GM23338 (cell line): ENCODE measurements around the gene CDX1. TPM values are rescaled to one million over a fixed set of nuclear protein-coding genes. Genes with fewer than 3 reads are reported as not detected.
A peak's percentile ranks its signal among the peaks of the same experiment; 100 is the strongest.

Experiments
- ATAC-seq: fragments of 200-7000 bp; cut with Tn5 transposase; 3 replicates; pipeline ENCODE4 v1.9.1; 2020
- DNase-seq: peaks from one replicate; pipeline ENCODE4 v3.0.0-alpha.2; 2015; ENCODE audit warnings: low spot score
- H2AFZ ChIP-seq: fragments of 200-600 bp; sonication (generic); 2 replicates; pipeline ENCODE4 v1.8.0; 2016; ENCODE audit warnings: antibody characterized with exemption, mild to moderate bottlenecking, moderate library complexity
- H3F3A ChIP-seq: fragments of 200-600 bp; sonication (generic); replicated peaks from 2 replicates; pipeline ENCODE4 v1.8.0; 2017; ENCODE audit warnings: antibody characterized with exemption, mixed run types, low read depth
- H3K27ac ChIP-seq: fragments of 200-600 bp; sonication (generic); 2 replicates; pipeline ENCODE4 v1.6.1; 2016; ENCODE audit warnings: low read depth
- H3K27me3 ChIP-seq: fragments of 200-600 bp; sonication (generic); 2 replicates; pipeline ENCODE4 v1.8.0; 2016; ENCODE audit warnings: mild to moderate bottlenecking, mixed run types, moderate library complexity; ENCODE audit not compliant: insufficient read depth
- H3K36me3 ChIP-seq: fragments of 200-600 bp; sonication (generic); 2 replicates; pipeline ENCODE4 v1.8.0; 2016; ENCODE audit warnings: mild to moderate bottlenecking; ENCODE audit not compliant: insufficient read depth
- H3K4me1 ChIP-seq: fragments of 200-600 bp; sonication (generic); 2 replicates; pipeline ENCODE4 v1.8.0; 2016; ENCODE audit warnings: mild to moderate bottlenecking, moderate library complexity; ENCODE audit not compliant: insufficient read depth
- H3K4me2 ChIP-seq: fragments of 200-600 bp; sonication (generic); 2 replicates; pipeline ENCODE4 v1.7.1; 2017; ENCODE audit warnings: mixed run types
- H3K4me3 ChIP-seq: fragments of 200-600 bp; sonication (generic); 2 replicates; pipeline ENCODE4 v1.6.1; 2016; ENCODE audit warnings: mixed run types
- H3K79me2 ChIP-seq: fragments of 200-600 bp; sonication (generic); replicated peaks from 2 replicates; pipeline ENCODE4 v1.8.0; 2017; ENCODE audit warnings: mild to moderate bottlenecking; ENCODE audit not compliant: insufficient read depth
- H3K9me2 ChIP-seq: fragments of 200-600 bp; sonication (generic); 2 replicates; pipeline ENCODE4 v1.8.0; 2017; ENCODE audit not compliant: insufficient read depth
- H4K20me1 ChIP-seq: fragments of 200-600 bp; sonication (generic); replicated peaks from 2 replicates; pipeline ENCODE4 v1.8.0; 2017; ENCODE audit warnings: mild to moderate bottlenecking; ENCODE audit not compliant: insufficient read depth
- H3K27ac Mint-ChIP-seq: 2 replicates; pipeline ENCODE4 v1.8.0; 2020; ENCODE audit warnings: inconsistent platforms, mild to moderate bottlenecking, moderate library complexity, mixed read lengths
- H3K27me3 Mint-ChIP-seq: 3 replicates; pipeline ENCODE4 v1.8.0; 2022; ENCODE audit warnings: low read depth, mild to moderate bottlenecking, moderate library complexity, mixed read lengths, inconsistent platforms; ENCODE audit not compliant: insufficient read depth, poor library complexity
- H3K36me3 Mint-ChIP-seq: 3 replicates; pipeline ENCODE4 v1.8.0; 2021; ENCODE audit warnings: low read depth, mild to moderate bottlenecking, inconsistent platforms, moderate library complexity, mixed read lengths
- H3K4me1 Mint-ChIP-seq: 3 replicates; pipeline ENCODE4 v1.8.0; 2020; ENCODE audit warnings: mild to moderate bottlenecking, inconsistent platforms, mixed read lengths
- H3K4me3 Mint-ChIP-seq: 3 replicates; pipeline ENCODE4 v1.8.0; 2021; ENCODE audit warnings: moderate library complexity, mild to moderate bottlenecking, inconsistent platforms, mixed read lengths
- H3K9me3 Mint-ChIP-seq: 3 replicates; pipeline ENCODE4 v1.8.0; 2020; ENCODE audit warnings: moderate library complexity, mild to moderate bottlenecking, inconsistent platforms, mixed read lengths
- EZH2phosphoT487 ChIP-seq: fragments of 200-600 bp; sonication (generic); IDR thresholded peaks from one replicate; pipeline ENCODE4 v1.8.1; 2018; ENCODE audit warnings: antibody characterized with exemption; ENCODE audit not compliant: unreplicated experiment
- JUNB ChIP-seq: IDR thresholded peaks from one replicate; pipeline ENCODE4 v1.6.1; 2016; ENCODE audit warnings: antibody characterized with exemption; ENCODE audit not compliant: unreplicated experiment
- NANOG ChIP-seq: IDR thresholded peaks from 2 replicates; pipeline ENCODE4 v1.6.1; 2016; ENCODE audit warnings: antibody characterized with exemption, borderline replicate concordance
- STAT1 ChIP-seq: IDR thresholded peaks from one replicate; pipeline ENCODE4 v1.6.1; 2016; ENCODE audit warnings: antibody characterized with exemption; ENCODE audit not compliant: unreplicated experiment
- ZNF114 ChIP-seq: fragments of 250-450 bp; sonication (Bioruptor Pico); IDR thresholded peaks from 2 replicates; pipeline ENCODE4 v1.5.0; 2020; ENCODE audit warnings: mild to moderate bottlenecking, moderate library complexity
- ZNF331 ChIP-seq: fragments of 250-450 bp; sonication (Bioruptor Pico); IDR thresholded peaks from 2 replicates; pipeline ENCODE4 v1.5.0; 2020; ENCODE audit warnings: low read depth, mild to moderate bottlenecking, moderate library complexity
- polyA plus RNA-seq: library from polyadenylated mRNA; unstranded; fragments of >200 nt; fragmentation: Nextera tagmentation; extraction: Ambion mirVana; gene quantifications from 2 replicates; pipeline ENCODE4 v1.2.1, GENCODE V29; 2016
- total RNA-seq: library from RNA; depleted of rRNA; stranded (reverse); fragments of >200 nt; shearing (Covaris generic); gene quantifications from 2 replicates; pipeline ENCODE4 v1.2.3, GENCODE V29; 2014
- TF ChIP-seq, protein P1 (sequence below): fragments of 250-450 bp; sonication (Bioruptor Pico); IDR thresholded peaks from 2 replicates; pipeline ENCODE4 v1.5.0; 2020; ENCODE audit warnings: mild to moderate bottlenecking, moderate library complexity
- TF ChIP-seq, protein P2 (sequence below): IDR thresholded peaks from one replicate; pipeline ENCODE4 v1.6.1; 2018; ENCODE audit warnings: antibody characterized with exemption; ENCODE audit not compliant: unreplicated experiment
- TF ChIP-seq, protein P3 (sequence below), 2 experiments: fragments of 200-600 bp in 1 of 2; sonication (generic) in 1 of 2; conservative IDR thresholded peaks; 2 replicates each; pipeline versions ENCODE4 v1.5.1 to v1.6.1; 2016 to 2017; ENCODE audit warnings: antibody characterized with exemption in 2 of 2, low read depth in 2 of 2, mild to moderate bottlenecking in 2 of 2, moderate library complexity in 1 of 2

The CDX1 gene
- total and polyA plus RNA-seq, 2 experiments from 2014 or later, result not detected

- Histone ChIP-seq H3K27ac (no peak overlapping the region; the same call in 1 of the 2 replicates), H2AFZ (no peak overlapping the region), H3K9me2 (no peaks in the 10 kb centered on the region), H3F3A (no peaks in the 10 kb centered on the region), H4K20me1 (no peaks in the 10 kb centered on the region), H3K4me1 (peaks cover 25% of the 10 kb centered on the region), H3K79me2 (no peaks in the 10 kb centered on the region), H3K36me3 (no peaks in the 10 kb centered on the region), H3K27me3 (no peaks in the 10 kb centered on the region), H3K4me3 (peak overlapping the region; percentile 51; the same call in 1 of the 2 replicates), H3K4me2 (peak overlapping the region; percentile 78; the same call in 1 of the 2 replicates)
- ATAC-seq, result peak; percentile 9
- TF ChIP-seq ZNF114 (CRISPR knock-in tag) (no peak), ZNF331 (CRISPR knock-in tag) (no peak), STAT1 (no peak), JUNB (no peak), EZH2phosphoT487 (no peak), NANOG (no peak)
- TF ChIP-seq, protein P1, sequence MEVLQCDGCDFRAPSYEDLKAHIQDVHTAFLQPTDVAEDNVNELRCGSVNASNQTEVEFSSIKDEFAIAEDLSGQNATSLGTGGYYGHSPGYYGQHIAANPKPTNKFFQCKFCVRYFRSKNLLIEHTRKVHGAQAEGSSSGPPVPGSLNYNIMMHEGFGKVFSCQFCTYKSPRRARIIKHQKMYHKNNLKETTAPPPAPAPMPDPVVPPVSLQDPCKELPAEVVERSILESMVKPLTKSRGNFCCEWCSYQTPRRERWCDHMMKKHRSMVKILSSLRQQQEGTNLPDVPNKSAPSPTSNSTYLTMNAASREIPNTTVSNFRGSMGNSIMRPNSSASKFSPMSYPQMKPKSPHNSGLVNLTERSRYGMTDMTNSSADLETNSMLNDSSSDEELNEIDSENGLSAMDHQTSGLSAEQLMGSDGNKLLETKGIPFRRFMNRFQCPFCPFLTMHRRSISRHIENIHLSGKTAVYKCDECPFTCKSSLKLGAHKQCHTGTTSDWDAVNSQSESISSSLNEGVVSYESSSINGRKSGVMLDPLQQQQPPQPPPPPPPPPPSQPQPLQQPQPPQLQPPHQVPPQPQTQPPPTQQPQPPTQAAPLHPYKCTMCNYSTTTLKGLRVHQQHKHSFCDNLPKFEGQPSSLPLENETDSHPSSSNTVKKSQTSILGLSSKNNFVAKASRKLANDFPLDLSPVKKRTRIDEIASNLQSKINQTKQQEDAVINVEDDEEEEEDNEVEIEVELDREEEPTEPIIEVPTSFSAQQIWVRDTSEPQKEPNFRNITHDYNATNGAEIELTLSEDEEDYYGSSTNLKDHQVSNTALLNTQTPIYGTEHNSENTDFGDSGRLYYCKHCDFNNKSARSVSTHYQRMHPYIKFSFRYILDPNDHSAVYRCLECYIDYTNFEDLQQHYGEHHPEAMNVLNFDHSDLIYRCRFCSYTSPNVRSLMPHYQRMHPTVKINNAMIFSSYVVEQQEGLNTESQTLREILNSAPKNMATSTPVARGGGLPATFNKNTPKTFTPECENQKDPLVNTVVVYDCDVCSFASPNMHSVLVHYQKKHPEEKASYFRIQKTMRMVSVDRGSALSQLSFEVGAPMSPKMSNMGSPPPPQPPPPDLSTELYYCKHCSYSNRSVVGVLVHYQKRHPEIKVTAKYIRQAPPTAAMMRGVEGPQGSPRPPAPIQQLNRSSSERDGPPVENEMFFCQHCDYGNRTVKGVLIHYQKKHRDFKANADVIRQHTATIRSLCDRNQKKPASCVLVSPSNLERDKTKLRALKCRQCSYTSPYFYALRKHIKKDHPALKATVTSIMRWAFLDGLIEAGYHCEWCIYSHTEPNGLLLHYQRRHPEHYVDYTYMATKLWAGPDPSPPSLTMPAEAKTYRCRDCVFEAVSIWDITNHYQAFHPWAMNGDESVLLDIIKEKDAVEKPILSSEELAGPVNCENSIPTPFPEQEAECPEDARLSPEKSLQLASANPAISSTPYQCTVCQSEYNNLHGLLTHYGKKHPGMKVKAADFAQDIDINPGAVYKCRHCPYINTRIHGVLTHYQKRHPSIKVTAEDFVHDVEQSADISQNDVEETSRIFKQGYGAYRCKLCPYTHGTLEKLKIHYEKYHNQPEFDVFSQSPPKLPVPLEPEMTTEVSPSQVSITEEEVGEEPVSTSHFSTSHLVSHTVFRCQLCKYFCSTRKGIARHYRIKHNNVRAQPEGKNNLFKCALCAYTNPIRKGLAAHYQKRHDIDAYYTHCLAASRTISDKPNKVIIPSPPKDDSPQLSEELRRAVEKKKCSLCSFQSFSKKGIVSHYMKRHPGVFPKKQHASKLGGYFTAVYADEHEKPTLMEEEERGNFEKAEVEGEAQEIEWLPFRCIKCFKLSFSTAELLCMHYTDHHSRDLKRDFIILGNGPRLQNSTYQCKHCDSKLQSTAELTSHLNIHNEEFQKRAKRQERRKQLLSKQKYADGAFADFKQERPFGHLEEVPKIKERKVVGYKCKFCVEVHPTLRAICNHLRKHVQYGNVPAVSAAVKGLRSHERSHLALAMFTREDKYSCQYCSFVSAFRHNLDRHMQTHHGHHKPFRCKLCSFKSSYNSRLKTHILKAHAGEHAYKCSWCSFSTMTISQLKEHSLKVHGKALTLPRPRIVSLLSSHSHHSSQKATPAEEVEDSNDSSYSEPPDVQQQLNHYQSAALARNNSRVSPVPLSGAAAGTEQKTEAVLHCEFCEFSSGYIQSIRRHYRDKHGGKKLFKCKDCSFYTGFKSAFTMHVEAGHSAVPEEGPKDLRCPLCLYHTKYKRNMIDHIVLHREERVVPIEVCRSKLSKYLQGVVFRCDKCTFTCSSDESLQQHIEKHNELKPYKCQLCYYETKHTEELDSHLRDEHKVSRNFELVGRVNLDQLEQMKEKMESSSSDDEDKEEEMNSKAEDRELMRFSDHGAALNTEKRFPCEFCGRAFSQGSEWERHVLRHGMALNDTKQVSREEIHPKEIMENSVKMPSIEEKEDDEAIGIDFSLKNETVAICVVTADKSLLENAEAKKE (CRISPR knock-in tag), result no peak
- TF ChIP-seq, protein P2, sequence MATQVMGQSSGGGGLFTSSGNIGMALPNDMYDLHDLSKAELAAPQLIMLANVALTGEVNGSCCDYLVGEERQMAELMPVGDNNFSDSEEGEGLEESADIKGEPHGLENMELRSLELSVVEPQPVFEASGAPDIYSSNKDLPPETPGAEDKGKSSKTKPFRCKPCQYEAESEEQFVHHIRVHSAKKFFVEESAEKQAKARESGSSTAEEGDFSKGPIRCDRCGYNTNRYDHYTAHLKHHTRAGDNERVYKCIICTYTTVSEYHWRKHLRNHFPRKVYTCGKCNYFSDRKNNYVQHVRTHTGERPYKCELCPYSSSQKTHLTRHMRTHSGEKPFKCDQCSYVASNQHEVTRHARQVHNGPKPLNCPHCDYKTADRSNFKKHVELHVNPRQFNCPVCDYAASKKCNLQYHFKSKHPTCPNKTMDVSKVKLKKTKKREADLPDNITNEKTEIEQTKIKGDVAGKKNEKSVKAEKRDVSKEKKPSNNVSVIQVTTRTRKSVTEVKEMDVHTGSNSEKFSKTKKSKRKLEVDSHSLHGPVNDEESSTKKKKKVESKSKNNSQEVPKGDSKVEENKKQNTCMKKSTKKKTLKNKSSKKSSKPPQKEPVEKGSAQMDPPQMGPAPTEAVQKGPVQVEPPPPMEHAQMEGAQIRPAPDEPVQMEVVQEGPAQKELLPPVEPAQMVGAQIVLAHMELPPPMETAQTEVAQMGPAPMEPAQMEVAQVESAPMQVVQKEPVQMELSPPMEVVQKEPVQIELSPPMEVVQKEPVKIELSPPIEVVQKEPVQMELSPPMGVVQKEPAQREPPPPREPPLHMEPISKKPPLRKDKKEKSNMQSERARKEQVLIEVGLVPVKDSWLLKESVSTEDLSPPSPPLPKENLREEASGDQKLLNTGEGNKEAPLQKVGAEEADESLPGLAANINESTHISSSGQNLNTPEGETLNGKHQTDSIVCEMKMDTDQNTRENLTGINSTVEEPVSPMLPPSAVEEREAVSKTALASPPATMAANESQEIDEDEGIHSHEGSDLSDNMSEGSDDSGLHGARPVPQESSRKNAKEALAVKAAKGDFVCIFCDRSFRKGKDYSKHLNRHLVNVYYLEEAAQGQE, result no peak
- TF ChIP-seq, protein P3, sequence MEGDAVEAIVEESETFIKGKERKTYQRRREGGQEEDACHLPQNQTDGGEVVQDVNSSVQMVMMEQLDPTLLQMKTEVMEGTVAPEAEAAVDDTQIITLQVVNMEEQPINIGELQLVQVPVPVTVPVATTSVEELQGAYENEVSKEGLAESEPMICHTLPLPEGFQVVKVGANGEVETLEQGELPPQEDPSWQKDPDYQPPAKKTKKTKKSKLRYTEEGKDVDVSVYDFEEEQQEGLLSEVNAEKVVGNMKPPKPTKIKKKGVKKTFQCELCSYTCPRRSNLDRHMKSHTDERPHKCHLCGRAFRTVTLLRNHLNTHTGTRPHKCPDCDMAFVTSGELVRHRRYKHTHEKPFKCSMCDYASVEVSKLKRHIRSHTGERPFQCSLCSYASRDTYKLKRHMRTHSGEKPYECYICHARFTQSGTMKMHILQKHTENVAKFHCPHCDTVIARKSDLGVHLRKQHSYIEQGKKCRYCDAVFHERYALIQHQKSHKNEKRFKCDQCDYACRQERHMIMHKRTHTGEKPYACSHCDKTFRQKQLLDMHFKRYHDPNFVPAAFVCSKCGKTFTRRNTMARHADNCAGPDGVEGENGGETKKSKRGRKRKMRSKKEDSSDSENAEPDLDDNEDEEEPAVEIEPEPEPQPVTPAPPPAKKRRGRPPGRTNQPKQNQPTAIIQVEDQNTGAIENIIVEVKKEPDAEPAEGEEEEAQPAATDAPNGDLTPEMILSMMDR (conservative IDR thresholded peaks at IDR 0.05; ENCODE audit: low read depth in 2 of 2), result no peak
- H3K9me3 Mint-ChIP-seq, result no peaks in the 10 kb centered on the region
- peak; percentile 57 for DNase-seq
- peaks cover 28% of the 10 kb centered on the region for H3K4me1 Mint-ChIP-seq
- no peaks in the 10 kb centered on the region for H3K36me3 Mint-ChIP-seq
- no peak overlapping the region for H3K27ac Mint-ChIP-seq
- H3K27me3 Mint-ChIP-seq, result peaks cover 14% of the 10 kb centered on the region
- peak overlapping the region; percentile 29; the same call in 1 of the 3 replicates for H3K4me3 Mint-ChIP-seq
These were observed 12.5 kb upstream of the CDX1 start for GRCh38 chr5:150153957-150154617.
